ENCODE results near the gene AUTS2.
"Not testable (repeated sequence)": the region's sequence is repeated elsewhere in the genome, so short reads cannot be mapped to it uniquely, and the experiment has no call there.

The AUTS2 gene

GRCh38 chr7:70361821-70362220 is 763.5 kb downstream of the AUTS2 start:
- no peak for DNase-seq

GRCh38 chr7:70364393-70364792 is 766.1 kb downstream of the AUTS2 start:
- not testable (repeated sequence) for DNase-seq

GRCh38 chr7:70371652-70372051 is 773.4 kb downstream of the AUTS2 start:
- DNase-seq: no peak

- DNase-seq: no peak
Observed at GRCh38 chr7:70372768-70373515, 774.7 kb downstream of the AUTS2 start.

- DNase-seq: no peak
Observed at GRCh38 chr7:70374772-70375533, 776.7 kb downstream of the AUTS2 start.

- no peak for DNase-seq
Observed at GRCh38 chr7:70376561-70377031, 778.3 kb downstream of the AUTS2 start.

GRCh38 chr7:70377957-70378356 is 779.7 kb downstream of the AUTS2 start:
- no peak for DNase-seq

- no peak for DNase-seq
Observed at GRCh38 chr7:70379210-70379609, 780.9 kb downstream of the AUTS2 start.

- DNase-seq: peak; percentile 66
Observed at GRCh38 chr7:70380421-70381015, 782.2 kb downstream of the AUTS2 start.

- no peak for DNase-seq
Observed at GRCh38 chr7:70383066-70383782, 784.9 kb downstream of the AUTS2 start.

GRCh38 chr7:70384024-70384423 is 785.7 kb downstream of the AUTS2 start:
- no peak for DNase-seq

GRCh38 chr7:70384891-70385290 is 786.6 kb downstream of the AUTS2 start:
- peak; percentile 77 for DNase-seq

- no peak for DNase-seq
Observed at GRCh38 chr7:70387217-70387616, 788.9 kb downstream of the AUTS2 start.

- DNase-seq: no peak
Observed at GRCh38 chr7:70389531-70390151, 791.4 kb downstream of the AUTS2 start.

- DNase-seq: peak; percentile 46
Observed at GRCh38 chr7:70390251-70390650, 792.0 kb downstream of the AUTS2 start.

GRCh38 chr7:70392256-70392876 is 794.1 kb downstream of the AUTS2 start:
- DNase-seq: peak; percentile 62

- DNase-seq: no peak
Observed at GRCh38 chr7:70392877-70393435, 794.7 kb downstream of the AUTS2 start.

GRCh38 chr7:70393956-70394355 is 795.7 kb downstream of the AUTS2 start:
- peak; percentile 44 for DNase-seq

GRCh38 chr7:70400829-70401380 is 802.6 kb downstream of the AUTS2 start:
- DNase-seq: no peak

GRCh38 chr7:70402069-70402468 is 803.8 kb downstream of the AUTS2 start:
- DNase-seq: no peak

GRCh38 chr7:70405241-70405640 is 807.0 kb downstream of the AUTS2 start:
- DNase-seq: no peak
